ENCODE data around the gene BLOC1S2. TPM values are rescaled to one million over a fixed set of nuclear protein-coding genes. Genes with fewer than 3 reads are reported as not detected.

BLOC1S2 gene
- total and polyA plus RNA-seq, 2 experiments from 2014 or later, result 56.7 to 97.6 TPM

GRCh38 chr10:100223879-100224278 lies 62.6 kb downstream of the BLOC1S2 start:
- in situ Hi-C loops (cut with MboI), result no loop called here
- Histone ChIP-seq H3K27ac (no peak overlapping the region), H3K36me3 (ENCODE audit: low read depth) (peaks cover 44% of the 10 kb centered on the region), H3F3A (ENCODE audit: insufficient read depth) (no peaks in the 10 kb centered on the region), H3K27me3 (replicated peaks; ENCODE audit: insufficient read depth) (no peaks in the 10 kb centered on the region), H3K9ac (no peak overlapping the region), H2AFZ (no peak overlapping the region), H3K4me2 (ENCODE audit: unreplicated experiment) (no peak overlapping the region), H3K9me3 (ENCODE audit: low read depth) (no peaks in the 10 kb centered on the region), H3K79me2 (ENCODE audit: insufficient read depth) (peaks cover 42% of the 10 kb centered on the region), H4K20me1 (ENCODE audit: insufficient read depth) (no peaks in the 10 kb centered on the region), H3K4me3 (no peak overlapping the region), H3K9me2 (ENCODE audit: insufficient read depth) (no peaks in the 10 kb centered on the region), H3K4me1 (ENCODE audit: insufficient read depth) (no peaks in the 10 kb centered on the region; the same call in 1 of the 2 replicates)
- no peak for TF ChIP-seq EZH2 (IDR thresholded peaks at IDR 0.05; ENCODE audit: insufficient read depth, poor library complexity, severe bottlenecking)
- no peak for TF ChIP-seq EZH2phosphoT487 (IDR thresholded peaks at IDR 0.05; ENCODE audit: insufficient read depth, low read depth)
- no peak for DNase-seq
- WGBS, 2 experiments (ENCODE audit: low coverage in 1 of 2, low lambda C conversion rate in 2 of 2, missing lambda C conversion rate in 2 of 2), result 84 to 85% methylated on average over 5 of the region's 5 CpGs

Small RNAs within 50 kb of the gene (small RNA-seq; reads per million reads assigned to genes)
- gene RNU6-422P (ENCODE audit: low read depth, low replicate concordance), result not detected
- 5.6 reads per million, percentile 80 among the genes with 10 or more reads in this experiment for gene SNORA12 (ENCODE audit: low read depth, low replicate concordance)

Other genes starting within 250 kb of the BLOC1S2 start
- gene CPN1, start 204.8 kb downstream of the BLOC1S2 start, total RNA-seq (2014; rRNA removed; shearing (Covaris generic)), result not detected in 2 replicates
- not detected in 2 replicates for gene CPN1, start 204.8 kb downstream of the BLOC1S2 start, polyA plus RNA-seq (2016; fragmentation: Nextera tagmentation; extraction: Ambion mirVana)
- 32.2 and 43.3 TPM in 2 replicates for gene ERLIN1, start 100.7 kb downstream of the BLOC1S2 start, total RNA-seq (2014; rRNA removed; shearing (Covaris generic))
- 62.5 and 63.3 TPM in 2 replicates for gene ERLIN1, start 100.7 kb downstream of the BLOC1S2 start, polyA plus RNA-seq (2016; fragmentation: Nextera tagmentation; extraction: Ambion mirVana)
- 18.7 and 21.7 TPM in 2 replicates for gene CHUK, start 57.1 kb downstream of the BLOC1S2 start, total RNA-seq (2014; rRNA removed; shearing (Covaris generic))
- 11.0 and 12.7 TPM in 2 replicates for gene CHUK, start 57.1 kb downstream of the BLOC1S2 start, polyA plus RNA-seq (2016; fragmentation: Nextera tagmentation; extraction: Ambion mirVana)
- gene CWF19L1, start 19.0 kb downstream of the BLOC1S2 start, total RNA-seq (2014; rRNA removed; shearing (Covaris generic)), result 22.6 and 25.9 TPM in 2 replicates
- 17.4 and 17.5 TPM in 2 replicates for gene CWF19L1, start 19.0 kb downstream of the BLOC1S2 start, polyA plus RNA-seq (2016; fragmentation: Nextera tagmentation; extraction: Ambion mirVana)
- gene PKD2L1, start 43.5 kb upstream of the BLOC1S2 start, total RNA-seq (2014; rRNA removed; shearing (Covaris generic)), result not detected in 2 replicates
- not detected in 2 replicates for gene PKD2L1, start 43.5 kb upstream of the BLOC1S2 start, polyA plus RNA-seq (2016; fragmentation: Nextera tagmentation; extraction: Ambion mirVana)
- 19.5 and 24.2 TPM in 2 replicates for gene SCD, start 60.6 kb upstream of the BLOC1S2 start, total RNA-seq (2014; rRNA removed; shearing (Covaris generic))
- 18.6 and 19.5 TPM in 2 replicates for gene SCD, start 60.6 kb upstream of the BLOC1S2 start, polyA plus RNA-seq (2016; fragmentation: Nextera tagmentation; extraction: Ambion mirVana)
- gene WNT8B, start 176.3 kb upstream of the BLOC1S2 start, total RNA-seq (2014; rRNA removed; shearing (Covaris generic)), result not detected in 2 replicates
- gene WNT8B, start 176.3 kb upstream of the BLOC1S2 start, polyA plus RNA-seq (2016; fragmentation: Nextera tagmentation; extraction: Ambion mirVana), result not detected in 2 replicates
- 2.5 and 2.7 TPM in 2 replicates for gene SEC31B, start 233.2 kb upstream of the BLOC1S2 start, total RNA-seq (2014; rRNA removed; shearing (Covaris generic))
- 2.2 and 4.5 TPM in 2 replicates for gene SEC31B, start 233.2 kb upstream of the BLOC1S2 start, polyA plus RNA-seq (2016; fragmentation: Nextera tagmentation; extraction: Ambion mirVana)
- 123 and 124 TPM in 2 replicates for gene NDUFB8, start 243.2 kb upstream of the BLOC1S2 start, total RNA-seq (2014; rRNA removed; shearing (Covaris generic))
- gene NDUFB8, start 243.2 kb upstream of the BLOC1S2 start, polyA plus RNA-seq (2016; fragmentation: Nextera tagmentation; extraction: Ambion mirVana), result 294 and 324 TPM in 2 replicates
- gene HIF1AN, start 249.3 kb upstream of the BLOC1S2 start, total RNA-seq (2014; rRNA removed; shearing (Covaris generic)), result 5.4 and 9.8 TPM in 2 replicates
- 35.2 and 36.7 TPM in 2 replicates for gene HIF1AN, start 249.3 kb upstream of the BLOC1S2 start, polyA plus RNA-seq (2016; fragmentation: Nextera tagmentation; extraction: Ambion mirVana)

Measured in GM23248 (cell line).